Stimulated activated CD8-positive, alpha-beta memory T cell treated with anti-CD3 and anti-CD28 coated beads, Interleukin-15, amount 100 ng/mL, for 1 hour (primary cell): ENCODE data around the gene PPA1.
"Not testable (repeated sequence)": the region's sequence is repeated elsewhere in the genome, so short reads cannot be mapped to it uniquely, and the experiment has no call there.

ENCODE experiments used
- DNase-seq: peaks from one replicate; pipeline ENCODE4 v3.0.0-alpha.2; 2020; ENCODE audit warnings: low read depth

PPA1 gene

GRCh38 chr10:70169011-70169410 lies 64.2 kb downstream of the PPA1 start:
- DNase-seq = no peak

DNA sequence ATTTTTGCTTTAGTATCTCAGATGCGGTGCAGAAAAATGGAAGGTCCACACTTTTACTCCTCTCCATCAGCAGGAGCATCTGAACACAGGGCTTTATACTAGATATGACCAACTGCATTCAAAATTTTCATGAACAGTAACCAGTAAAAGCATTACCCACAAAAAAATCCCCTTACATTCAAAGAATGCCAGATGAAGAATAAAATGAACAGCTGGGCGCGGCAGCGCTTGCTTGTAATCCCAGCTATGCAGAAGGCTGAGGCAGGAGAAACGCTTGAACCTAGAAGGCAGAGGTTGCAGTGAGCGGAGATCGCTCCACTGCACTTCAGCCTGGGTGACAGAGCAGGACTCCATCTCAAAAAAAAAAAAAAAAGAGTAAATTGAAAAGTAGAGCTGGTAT lies 66.0 kb downstream of the PPA1 start:
- no peak for DNase-seq

GRCh38 chr10:70166394-70166793 lies 66.8 kb downstream of the PPA1 start:
- no peak for DNase-seq

- DNase-seq = no peak
Measured at GRCh38 chr10:70164163-70164562, 69.1 kb downstream of the PPA1 start.

DNA sequence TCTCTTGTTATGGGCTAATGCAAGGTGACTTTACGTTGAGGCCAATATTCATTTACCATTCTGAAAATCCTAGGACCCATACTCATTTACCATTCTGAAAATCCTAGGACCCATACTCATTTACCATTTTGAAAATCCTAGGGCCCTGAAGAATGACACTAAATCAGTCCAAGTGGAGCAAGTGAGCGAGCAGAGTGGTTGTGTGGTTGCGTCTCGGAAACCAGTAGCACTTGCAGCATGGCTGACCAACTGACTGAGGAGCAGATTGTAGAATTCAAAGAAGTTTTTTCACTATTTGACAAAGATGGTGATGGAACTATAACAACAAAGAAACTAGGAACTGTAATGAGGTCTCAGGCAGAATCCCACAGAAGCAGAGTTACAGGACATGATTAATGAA lies 69.8 kb downstream of the PPA1 start:
- DNase-seq = no peak

DNA sequence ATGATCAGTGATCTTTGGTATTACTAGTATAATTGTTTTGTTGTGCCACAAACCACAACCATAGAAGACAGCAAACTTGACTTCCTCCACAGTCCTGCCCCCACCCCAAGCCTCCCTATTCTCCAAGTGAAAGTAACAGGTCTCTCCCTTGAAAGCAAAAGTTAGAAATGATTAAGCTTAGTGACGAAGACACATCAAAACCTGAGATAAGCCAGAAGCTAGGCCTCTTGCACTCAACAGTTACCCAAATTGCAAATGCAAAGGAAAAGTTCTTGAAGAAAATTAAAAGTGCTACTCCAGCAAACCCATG lies 70.4 kb downstream of the PPA1 start:
- no peak for DNase-seq

- no peak for DNase-seq
Measured at GRCh38 chr10:70162151-70162891, 70.9 kb downstream of the PPA1 start.

GRCh38 chr10:70160798-70161197 lies 72.4 kb downstream of the PPA1 start:
- DNase-seq = no peak

GRCh38 chr10:70159366-70159765 lies 73.9 kb downstream of the PPA1 start:
- not testable (repeated sequence) for DNase-seq

GRCh38 chr10:70158113-70158512 lies 75.1 kb downstream of the PPA1 start:
- no peak for DNase-seq

DNA sequence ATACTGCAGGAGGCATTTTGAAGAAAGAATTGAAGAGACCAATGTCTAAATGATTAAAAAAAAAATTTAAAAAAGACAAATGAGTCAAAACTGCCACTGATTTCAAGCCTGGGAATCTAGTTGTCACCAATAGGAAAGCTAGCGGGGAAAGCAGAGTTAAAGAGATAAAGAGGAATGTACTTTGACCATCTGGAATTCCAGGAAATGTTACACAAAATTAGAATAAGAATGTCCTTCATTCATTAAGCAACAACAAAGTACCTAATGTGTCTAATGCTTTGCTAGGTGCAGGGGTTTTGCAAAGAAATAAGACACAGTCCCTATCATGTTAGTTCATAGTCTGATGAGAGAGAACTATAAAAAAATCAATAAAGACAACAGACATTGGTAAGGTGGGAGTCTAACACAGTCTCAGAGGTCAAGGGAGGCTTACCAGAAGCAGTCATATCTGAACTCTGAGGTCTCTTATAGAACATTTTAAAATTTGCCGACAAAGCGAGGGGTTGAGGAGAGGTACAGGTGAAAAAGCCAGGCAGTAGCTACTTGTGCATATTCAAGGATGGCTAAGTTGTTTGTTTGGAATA lies 77.9 kb downstream of the PPA1 start:
- DNase-seq = no peak
